ENCODE measurements around the gene SMPD1.

Gene SMPD1

DNA sequence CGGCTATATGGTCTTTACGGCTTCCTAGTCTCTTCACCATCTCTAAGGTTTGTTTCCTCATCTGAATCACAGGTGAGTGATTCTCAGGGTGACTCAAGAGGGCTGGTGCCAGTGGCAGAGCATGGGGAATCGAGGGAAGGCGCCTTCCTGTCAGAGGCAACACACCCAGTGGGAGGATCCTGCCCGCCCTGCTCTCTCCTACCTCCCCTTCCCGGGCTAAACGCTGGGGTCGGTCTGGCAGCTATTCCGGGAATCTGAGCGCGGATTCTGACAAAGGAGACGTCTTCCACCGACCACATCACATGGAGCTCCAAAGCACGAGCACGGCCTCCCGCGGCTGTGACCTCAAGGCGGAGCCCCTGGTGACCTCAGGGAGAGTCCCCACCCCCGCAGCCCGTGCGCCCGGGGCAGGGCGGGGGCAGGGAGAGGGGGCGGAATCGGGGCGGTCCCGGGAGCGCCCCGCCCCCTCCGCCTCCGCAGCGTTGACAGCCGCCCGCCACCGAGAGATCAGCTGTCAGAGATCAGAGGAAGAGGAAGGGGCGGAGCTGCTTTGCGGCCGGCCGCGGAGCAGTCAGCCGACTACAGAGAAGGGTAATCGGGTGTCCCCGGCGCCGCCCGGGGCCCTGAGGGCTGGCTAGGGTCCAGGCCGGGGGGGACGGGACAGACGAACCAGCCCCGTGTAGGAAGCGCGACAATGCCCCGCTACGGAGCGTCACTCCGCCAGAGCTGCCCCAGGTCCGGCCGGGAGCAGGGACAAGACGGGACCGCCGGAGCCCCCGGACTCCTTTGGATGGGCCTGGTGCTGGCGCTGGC, at the start of gene SMPD1:
SMPD1 (plus strand) TSS at position 570 of the 813 bp plus-strand sequence; CDS start at position 695, 125 bp downstream.
- peak; percentile 89 for DNase-seq

DNA sequence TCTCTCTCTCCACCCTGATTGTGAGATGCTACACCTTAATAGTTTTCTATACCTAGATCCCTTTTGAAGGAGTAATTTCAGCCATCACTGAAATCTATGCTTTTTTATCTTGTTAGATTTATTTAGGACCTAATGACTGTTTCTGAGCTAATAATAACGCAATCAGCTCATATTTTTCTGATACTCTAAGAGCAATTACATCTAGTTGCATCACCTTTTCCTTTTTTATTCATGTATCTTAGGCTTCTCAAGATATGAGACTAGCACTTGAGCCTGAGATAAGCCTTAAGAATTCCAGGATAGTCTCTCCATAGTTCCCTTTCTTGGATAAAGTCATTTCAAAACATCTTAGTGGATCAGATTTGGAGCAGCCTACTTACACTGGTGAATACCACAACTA, 44.9 kb upstream of the SMPD1 start:
- no peak for DNase-seq

DNA sequence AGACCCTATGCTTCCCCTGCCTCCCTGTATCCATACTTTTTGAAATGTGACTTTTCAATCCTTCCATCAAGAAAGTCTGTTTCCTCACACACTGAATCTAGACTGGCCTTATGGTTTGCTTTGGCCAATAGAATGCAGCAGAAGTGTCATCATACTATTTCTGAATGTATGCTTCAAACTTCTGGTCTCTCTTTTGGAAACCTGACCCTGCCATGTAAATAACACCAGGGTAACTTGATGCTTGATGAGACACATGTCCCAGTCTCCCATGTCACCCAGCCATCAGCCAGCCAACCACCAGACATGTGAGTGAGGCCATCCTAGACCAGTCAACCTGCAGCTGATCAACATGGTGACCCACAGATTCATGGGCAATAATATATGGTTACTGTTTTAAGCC, 40.2 kb upstream of the SMPD1 start:
- DNase-seq = no peak

DNA sequence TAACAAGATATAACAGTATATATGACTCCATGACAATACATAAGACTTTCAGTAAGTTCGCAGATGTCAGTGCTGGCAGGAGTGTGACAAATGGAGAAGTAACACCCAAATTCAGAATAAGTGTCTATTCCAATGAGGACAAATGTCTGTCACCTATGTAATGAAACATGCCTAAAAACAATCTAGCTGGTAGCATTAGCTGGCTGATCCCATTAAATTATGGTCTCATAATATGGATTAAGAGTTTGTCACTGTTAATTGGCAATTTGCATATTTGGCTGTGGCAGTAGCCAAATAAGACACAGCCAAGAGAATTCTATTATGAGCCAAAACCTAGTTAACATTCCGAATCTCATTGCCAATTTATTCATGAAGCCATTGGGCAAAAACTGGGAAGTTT, 39.8 kb upstream of the SMPD1 start:
- DNase-seq = no peak

DNA sequence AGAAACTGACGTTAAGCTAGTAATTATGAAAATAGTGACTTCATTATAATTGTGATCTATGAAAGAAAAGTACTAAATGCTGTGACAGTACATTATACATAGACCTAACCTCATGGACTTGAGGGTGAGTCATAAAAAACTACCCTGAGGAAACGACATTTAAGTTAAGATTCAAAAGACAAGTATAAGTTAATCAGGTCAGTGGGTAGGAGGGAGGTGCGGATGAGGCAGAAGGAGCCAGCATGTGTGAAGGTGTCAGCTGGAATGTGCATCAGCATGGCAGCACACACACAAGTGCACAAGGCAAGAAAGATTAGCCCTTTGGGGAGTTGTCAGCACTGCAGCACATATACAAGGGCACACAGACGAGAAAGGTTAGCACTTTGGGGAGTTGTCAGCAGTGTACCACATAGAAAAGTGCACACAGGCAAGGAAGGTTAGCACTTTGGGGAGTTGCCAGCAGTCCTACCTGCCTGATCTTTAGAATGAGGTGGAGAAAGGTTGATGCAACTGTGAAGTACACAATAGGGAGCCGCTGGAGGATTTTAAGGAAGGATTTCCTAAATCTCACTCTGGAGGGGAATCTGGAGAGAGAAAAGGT, 38.4 kb upstream of the SMPD1 start:
- no peak for DNase-seq

DNA sequence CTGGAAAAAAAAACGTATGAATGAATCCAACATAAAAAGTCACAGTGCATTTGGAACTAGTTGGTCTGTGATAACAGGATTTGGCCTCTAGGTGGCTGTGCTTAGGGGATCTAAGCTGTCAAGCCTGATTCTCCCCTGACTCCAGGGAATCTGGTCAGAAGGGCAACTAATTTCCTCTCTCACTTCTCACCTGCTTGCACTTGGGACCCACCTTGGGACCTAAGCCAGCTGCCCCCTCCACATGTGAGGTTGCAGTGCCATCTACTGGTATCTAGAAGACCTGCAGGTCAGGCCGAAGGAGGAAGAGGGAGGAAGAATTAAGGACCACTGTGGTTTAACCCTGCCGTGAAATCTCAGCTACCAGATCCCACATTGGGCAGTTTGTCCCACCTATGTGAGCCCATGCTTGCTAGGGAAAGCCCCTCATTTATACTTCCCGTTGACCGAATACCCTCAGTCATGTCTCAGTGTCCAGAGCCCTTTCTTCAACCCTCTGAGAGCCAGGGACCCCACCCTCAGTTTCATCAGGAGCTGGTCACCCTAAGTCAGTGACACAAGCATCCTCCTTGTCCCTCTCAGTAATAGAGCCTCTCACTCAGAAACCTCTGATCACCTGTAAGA, 36.8 kb upstream of the SMPD1 start:
- DNase-seq = peak; percentile 8 to 10

DNA sequence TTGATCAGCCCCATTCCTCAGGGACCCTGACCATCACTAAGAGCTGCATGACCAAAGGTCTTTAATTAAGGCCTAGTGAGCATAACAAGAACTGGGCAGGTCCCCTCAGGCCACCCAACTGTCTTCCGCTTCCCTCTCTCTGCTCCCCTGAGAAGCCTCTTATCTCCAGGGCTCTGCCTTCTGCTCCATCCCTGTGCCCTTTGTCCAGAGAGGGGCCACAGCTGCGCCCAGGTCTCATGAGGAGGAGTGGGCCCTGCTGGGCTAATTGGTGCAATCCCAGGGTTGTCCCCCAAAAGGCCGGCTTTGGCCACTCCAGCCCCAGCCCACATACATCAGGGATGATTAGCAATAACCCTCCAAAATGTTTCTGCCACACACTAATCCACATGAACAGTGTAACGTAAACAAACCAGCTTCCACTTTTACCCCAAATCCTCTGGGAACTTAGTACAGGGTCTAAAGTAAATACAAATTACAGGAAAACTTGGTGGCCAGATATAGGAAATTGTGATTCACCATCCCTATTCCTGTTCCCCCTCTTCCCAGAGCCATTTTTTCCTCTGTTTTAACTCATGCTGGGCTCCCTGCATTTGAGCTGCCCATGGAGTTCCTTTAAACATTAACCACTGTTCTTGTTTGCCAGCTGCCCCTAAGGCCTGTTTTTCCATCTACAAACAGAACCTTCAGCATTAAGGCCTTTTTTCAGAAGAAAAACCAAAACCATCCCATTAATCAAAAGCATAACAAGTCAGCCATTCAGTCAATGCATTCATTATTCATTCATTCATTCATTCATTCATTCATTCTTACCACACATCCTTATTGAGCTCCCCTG, 35.4 kb upstream of the SMPD1 start:
- DNase-seq = no peak

DNA sequence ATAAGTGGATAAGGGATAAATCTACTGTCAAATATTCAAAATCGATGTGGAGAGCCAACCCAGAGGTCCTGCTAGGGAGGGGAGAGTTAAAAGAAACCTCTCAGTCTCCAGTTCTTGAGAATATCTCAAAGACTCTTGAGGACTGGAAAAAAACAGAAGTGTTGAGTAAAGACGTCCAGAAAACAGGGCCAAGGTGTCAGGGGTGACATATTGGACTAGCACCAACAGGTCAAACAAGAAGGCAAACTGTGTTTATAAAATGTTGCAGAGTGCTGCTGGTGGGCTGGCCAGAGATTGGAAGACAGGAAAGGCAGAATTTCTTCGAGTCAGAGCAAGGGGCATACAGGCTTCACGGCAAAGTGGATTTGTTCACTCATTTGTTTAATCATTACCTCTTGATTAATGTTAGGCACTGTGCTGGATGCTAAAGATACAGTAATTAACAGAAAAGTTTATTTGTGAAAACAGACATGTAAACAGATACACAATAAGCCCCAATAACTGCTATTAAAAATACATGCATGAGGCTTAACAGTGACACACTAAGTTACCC, 33.7 kb upstream of the SMPD1 start:
- DNase-seq = no peak

DNA sequence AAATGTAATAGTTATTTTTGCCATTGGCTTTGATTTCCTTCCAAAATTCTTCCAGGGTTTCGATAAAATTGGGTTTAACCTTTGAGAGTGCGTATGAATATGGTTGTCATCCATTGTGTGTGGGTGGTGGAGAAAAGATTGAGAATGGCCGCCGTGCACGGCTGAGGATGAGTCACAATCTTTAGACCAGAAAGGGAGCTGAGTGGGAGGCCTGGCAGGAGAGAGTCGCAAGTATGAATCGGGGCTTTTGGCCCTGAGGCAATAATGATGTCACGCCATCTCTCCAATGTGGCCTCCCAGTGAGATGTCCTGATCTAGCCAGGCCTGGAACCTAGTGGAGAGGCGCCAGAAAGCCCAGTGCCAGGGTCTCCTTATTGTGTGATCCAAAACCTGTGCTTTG, 33.1 kb upstream of the SMPD1 start:
- no peak for DNase-seq

DNA sequence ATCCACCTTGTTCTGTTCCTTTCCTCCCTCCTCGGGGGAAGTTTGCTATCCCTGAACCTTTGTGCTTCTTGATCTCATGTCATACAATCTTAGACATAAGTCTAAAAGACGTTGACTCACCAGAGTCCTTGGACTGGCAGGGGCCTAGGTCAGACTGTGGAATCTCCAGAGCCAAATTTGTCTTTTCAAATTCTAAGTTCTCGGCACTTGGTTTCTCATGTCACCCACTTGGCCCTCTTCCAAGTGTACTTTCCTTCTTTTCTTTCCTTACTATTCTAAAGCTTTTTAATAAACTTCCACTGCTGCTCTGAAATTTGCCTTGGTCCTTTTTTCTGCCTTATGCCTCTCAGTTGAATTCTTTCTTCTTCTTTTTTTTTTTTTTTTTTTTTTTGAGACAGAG, 30.1 kb upstream of the SMPD1 start:
- DNase-seq = no peak

DNA sequence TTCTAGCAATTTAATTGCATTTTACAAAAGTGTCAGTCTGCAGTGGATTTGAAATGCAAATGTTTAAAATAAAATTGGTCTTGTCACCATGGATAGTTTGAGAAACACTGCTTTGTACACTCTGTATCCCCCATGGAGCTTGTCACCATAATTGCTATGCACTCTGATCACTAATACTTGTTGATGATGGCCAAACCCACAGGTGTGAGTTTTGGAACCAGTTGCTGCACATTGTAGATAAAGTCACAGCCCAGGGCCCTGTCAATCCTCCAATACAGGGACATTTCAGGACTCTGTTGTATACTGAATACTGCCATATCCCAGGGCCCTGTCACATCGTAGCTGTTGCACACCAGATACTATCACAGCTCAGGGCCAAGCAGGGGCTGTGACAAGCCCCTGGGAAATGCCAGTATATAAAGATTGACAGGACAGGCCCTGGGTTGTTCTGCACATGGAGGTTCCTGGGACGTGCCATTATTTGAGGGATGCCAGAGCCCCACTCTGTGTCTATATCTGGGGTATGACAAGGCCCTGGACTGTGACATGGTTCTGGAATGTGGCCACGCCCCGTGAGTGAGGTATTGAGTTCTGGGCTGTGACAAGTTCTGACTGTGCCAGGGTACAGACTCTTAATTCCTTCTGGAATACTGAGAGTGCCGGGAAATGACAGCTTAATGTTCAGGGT, 27.9 kb upstream of the SMPD1 start:
- DNase-seq = no peak

DNA sequence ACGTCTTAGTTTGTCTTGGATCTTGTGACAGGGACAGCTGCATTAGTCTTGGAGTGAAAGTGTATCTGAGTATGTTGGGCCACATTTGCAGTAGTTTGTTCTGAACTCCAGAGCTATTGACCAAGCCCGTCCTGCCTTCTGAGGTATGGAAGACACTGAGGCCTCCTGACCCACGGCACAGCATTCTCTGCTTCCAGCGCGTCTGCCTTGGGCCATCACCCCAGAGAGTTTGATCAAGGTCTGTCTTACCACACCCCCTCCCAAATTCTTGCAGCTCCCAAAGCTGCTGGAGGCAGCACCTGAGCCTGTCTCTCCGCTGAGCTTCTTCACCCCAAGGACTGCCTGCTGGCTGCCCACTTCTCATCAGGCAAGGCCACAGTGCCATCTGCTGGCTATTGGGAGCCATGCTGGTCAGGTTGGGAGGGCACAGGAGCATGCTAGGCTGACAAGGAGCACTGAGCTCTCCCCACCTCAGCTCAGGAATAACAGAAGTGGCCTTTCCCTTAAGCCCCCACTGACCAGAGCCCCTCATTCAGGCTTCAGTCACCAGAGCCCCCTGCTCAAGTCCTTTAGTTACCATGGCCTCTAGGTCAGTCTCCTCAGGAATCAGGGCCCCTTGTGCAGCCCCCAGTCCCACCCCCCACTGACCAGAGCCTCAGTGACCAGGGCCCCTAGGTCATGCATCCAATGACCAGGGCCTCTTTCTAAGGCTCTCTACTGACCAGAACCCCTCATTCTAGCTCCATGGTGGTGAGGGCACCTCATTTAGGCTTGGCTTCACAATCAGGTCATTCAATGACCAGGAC, 27.2 kb upstream of the SMPD1 start:
- DNase-seq = peak; percentile 11 to 36

DNA sequence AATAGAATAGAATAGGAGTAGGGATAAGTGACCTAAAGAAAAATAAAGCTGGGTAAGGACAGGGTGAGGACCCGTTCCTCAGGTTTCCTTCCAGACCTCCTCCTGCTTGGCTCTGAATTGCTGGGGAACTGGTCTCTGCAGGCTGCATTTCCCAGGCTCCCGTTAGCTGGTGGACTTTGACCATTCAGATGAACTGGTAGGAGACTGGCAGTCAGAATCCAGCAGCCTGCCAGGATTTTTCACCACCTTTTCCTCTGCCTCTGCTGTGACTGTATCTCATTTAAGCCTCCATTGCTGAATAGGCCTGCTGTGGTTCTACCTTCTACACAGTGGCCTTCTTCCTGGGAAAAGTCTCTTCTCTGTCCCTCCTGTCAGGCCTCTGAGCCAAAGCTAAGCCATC, 24.6 kb upstream of the SMPD1 start:
- no peak for DNase-seq

DNA sequence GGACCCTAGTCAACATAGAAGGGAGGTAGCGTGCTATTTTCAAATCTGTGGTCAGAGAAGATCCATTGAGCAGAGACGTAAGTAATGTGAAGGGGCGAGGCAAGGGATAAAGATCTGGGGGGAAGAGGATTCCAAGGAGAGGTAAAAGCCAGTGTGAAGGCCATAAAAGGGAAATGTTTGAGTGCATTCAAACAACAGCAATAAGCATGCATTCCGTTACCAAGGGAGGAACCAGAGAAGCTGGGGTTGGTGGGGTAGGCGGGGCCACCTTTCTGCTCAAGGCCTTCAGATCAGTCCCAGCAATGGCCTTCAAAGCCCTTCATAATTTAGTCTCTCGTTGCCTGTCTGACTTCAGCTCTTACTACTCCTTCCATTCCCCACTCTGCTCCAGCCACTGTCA, 18.4 kb upstream of the SMPD1 start:
- DNase-seq = no peak

DNA sequence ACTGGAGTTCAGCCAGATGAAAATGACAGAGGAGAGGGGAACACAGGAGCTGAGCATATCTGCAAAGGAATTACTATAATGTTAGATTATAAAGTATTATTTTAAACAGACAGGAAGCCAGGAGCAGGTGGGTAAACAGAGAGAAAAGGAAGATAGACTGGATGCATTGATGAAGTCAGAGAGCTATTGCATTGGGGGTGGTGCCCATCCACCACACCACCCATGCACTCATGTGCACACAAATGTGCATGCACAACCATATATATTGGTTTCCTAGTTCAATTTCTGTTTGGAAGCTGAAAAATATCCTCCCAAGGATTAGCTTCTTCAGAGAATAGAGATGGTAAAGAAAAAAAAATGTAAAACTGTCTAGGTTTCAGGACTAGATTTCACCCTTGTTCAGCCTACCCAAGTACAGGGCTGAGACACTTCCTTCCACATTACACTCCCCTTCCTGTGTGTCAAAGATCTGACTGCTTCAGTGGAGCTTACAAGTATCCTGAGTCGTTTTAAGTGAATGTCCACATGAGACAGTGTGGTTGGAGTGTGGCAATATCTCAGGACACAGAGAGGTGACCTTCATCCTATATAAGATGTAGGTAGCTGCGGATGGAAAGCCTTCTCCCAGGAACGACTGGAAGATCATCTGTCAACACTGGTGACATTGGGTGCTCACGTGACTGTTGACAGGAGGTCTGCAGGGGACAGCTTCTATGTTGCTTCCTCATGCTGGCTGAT, 12.2 kb upstream of the SMPD1 start:
- peak; percentile 78 to 79 for DNase-seq

DNA sequence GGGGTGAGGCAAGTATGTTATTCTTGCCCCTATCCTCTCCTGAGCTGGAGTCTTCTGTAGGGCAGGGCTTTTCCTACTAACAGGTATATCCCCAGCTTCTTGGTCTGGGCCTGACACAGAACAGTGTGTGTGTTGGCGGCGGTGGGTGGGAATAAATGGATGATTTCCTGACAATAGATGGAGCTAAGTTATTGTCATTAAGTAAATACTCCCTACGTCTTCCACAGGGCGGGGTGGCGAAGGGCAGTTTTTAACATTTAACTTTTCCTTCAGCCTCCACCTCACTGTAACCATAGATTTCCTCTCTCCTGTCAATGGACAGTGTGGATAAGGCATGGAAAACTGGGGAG, 11.7 kb upstream of the SMPD1 start:
- no peak for DNase-seq

DNA sequence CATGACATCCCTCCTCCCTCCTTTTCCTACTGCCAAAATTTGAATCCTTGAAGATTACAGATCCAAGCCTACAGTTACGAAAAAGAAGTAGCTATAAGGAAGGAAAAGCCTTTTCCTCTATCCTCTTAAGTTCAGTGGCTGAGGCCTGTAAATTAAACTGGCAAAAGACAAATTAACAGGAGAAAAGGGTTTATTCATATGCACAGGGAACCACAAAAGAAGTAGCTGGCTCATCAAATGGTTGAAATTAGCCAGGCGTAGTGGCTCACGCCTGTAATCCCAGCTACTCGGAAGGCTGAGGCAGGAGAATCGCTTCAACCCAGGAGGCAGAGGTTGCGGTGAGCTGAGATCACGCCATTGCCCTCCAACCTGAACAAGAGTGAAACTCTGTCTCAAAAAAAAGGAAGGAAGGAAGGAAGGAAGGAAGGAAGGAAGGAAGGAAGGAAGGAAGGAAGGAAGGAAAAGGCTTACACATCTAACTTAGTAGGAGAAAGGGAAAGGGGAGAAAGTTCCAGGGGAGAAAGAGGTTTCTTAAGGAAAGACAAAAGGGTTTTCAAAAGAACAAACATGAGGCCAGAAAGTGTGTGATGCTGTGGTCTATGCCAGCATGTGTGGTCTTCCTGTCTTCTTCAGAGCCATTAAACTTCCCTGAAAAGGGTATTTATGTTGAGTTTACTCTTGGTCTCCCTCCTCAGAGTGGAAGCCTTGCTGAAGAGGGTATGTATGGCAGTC, 5.1 kb upstream of the SMPD1 start:
- DNase-seq = no peak

DNA sequence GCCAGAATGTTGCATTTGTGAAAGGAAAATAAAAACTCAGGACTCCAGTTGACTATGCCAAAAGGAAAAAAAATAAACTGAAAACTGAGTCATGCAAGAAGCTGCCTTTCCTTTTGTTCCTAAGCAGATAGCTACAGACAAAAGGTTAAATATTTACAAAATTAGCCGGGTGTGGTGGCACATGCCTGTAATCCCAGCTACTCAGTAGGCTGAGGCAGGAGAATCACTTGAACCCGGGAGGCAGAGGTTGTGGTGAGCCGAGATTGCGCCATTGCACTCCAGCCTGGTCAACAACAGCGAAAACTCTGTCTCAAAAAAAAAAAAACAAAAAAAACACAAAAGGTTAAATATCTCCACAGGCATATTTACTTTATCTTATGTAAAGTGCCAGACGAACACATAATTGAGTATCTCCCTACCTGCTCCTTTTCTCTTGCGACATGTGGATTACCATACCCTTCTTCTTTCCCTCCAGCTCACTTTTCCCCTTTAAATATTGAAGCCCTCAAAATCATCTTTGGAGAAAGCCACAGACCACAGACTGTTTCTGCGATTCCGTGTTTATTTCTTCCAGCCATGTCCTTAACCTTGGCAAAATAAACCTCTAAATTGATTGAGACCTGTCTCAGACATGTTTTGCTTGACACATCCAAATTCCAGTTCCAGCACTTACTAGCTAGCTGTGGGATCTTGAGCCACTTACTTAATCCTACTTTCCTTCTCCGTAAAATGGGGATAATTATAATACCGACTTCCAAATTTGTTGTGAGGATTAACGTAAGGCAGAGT, 2.3 kb upstream of the SMPD1 start:
- DNase-seq = no peak

DNA sequence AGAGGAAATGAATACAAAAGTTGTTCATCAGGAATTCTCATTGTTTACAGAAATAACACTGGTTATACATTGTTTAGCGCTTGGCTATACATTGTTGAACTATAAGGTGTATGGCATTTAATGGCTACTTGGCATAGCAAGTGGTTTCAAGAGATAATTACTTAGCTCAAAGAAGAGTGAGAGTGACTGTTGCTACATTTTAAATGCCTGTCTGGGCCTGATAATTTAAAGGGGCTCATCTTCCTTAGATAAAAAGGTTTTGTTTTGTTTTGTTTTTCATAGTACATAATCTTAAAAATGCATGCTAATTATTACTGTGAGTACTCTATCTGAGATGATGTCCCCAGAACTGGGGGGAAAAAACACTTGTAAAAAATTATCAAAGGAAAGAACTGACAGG, 1.5 kb upstream of the SMPD1 start:
- DNase-seq = no peak
